ENCODE data around the gene PLEKHM1.
"Not testable (repeated sequence)": the region's sequence is repeated elsewhere in the genome, so short reads cannot be mapped to it uniquely, and the experiment has no call there.

Gene PLEKHM1

GRCh38 chr17:45490615-45491433 lies at the start of gene PLEKHM1:
Gene PLEKHM1 (minus strand): TSS chr17:45490721. CDS start chr17:45482484, 8,237 bp downstream.
- peak; percentile 64 to 76 for DNase-seq (ENCODE audit: low read depth in 2 of 2)

GRCh38 chr17:45538168-45538567 lies 47.6 kb upstream of the PLEKHM1 start:
- DNase-seq (ENCODE audit: low read depth in 2 of 2), result not testable (repeated sequence)

DNA sequence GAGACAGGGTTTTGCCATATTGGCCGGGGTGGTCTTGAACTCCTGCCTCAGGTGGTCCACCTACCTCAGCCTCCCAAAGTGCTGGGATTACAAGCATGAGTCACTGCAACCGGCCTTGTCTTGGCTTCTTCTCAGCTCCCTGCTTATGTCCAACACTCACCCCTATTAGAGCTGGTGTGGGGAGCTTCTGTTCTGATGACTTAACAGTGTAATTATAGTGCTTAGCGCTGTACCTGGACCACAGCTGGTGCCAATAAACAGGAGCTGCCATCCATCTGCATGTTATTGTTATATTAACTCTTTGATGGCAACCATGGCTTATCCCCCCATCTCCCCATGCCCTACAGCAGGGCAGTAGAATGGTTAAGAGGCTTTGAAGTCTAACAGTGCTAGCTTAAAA lies 15.6 kb upstream of the PLEKHM1 start:
- not testable (repeated sequence) for DNase-seq (ENCODE audit: low read depth in 2 of 2)

DNA sequence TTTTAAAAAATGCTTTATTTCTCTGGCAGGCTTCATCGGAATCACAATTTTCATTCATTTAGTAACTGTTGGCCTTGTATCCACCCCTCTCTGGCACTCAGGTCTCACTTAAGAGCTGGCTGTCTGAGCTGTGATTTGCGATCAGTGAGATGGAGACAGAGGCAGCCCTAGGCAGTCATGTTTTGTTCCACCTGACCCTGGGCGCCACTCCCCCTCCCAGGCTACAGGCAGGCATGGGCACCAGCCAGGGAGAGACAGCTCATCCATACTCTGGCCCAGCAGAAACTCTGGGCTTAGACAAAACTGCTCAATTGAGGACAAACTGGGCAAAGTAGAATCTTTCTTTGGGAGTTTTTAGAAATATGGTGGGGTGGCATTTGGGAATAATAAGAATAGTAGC lies 14.7 kb upstream of the PLEKHM1 start:
- not testable (repeated sequence) for DNase-seq (ENCODE audit: low read depth in 2 of 2)

GRCh38 chr17:45501092-45501707 lies 10.7 kb upstream of the PLEKHM1 start:
- DNase-seq (ENCODE audit: low read depth in 2 of 2), result not testable (repeated sequence)

DNA sequence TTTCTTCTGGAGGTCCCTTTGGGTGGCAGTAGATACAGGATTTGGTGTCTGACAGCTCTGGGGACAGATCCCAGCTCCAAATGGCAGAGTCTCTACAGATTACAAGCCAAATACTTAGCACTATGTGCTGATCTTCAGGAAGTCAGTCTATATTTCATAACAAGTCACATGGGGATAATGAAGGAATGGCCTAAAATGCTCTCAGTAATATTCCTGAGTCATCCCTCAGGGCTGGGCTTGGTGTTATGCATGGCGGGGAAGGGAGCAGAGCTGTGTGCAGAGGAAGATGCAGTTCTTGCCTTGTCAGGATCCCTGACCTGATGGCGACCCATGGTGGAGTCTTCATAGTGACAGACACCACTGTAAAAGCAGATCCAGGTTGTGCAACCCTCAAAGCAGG lies 10.0 kb upstream of the PLEKHM1 start:
- not testable (repeated sequence) for DNase-seq (ENCODE audit: low read depth in 2 of 2)

DNA sequence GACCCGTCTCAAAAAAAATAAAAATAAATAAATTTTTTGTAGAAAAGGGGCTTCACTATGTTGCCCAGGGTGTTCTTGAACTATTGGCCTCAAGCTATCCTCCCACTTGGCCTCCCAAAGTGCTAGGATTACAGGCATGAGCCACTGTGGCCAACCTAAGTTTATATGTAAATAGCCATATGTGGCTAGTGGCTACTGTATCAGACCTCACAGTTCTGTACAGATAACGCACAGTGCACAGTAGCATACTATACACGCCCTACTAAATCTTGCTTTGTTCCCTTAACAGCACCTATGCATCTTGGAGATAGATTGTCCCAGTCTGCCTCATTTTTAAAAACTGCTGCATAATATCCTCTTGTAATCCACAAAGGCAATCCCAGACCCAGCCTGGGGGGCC lies 8.7 kb upstream of the PLEKHM1 start:
- DNase-seq (ENCODE audit: low read depth in 2 of 2), result not testable (repeated sequence)

DNA sequence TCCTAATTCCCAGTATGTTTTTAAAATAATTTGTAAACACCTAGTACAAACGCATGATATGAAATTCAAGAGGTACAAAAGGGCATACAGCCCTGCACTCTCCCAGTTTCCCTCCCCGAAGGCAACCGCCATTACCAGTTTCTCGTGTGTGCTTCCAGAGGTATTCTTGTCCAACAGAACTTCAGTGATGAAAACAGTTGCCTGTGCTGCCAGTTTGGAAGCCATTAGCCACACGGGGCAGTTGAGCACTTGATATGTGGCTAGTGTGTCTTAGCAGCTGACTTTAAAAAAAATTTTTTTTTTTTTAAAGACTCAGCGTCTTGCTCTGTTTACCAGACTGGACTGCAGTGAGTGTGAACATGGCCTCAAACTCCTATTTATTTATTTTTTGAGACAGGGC lies 7.9 kb upstream of the PLEKHM1 start:
- not testable (repeated sequence) for DNase-seq (ENCODE audit: low read depth in 2 of 2)

DNA sequence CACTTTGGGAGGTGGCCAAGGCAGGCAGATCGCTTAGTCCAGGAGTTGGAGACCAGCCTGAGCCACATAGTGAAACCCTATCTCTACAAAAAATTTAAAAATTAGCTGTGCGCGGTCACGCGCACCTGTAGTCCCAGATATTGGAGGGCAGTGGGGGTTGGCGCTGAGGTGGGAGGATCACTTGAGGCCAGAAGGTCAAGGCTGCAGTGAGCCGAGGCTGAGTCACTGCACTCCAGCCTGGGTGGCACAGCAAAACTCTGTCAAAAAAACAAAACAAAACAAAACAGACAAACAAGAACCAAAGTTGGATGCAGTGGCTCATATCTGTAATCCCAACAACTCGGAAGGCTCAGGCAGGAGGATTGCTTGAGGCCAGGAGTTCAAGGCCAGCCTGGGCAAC lies 6.9 kb upstream of the PLEKHM1 start:
- not testable (repeated sequence) for DNase-seq (ENCODE audit: low read depth in 2 of 2)

GRCh38 chr17:45496507-45496906 lies 6.0 kb upstream of the PLEKHM1 start:
- not testable (repeated sequence) for DNase-seq (ENCODE audit: low read depth in 2 of 2)

DNA sequence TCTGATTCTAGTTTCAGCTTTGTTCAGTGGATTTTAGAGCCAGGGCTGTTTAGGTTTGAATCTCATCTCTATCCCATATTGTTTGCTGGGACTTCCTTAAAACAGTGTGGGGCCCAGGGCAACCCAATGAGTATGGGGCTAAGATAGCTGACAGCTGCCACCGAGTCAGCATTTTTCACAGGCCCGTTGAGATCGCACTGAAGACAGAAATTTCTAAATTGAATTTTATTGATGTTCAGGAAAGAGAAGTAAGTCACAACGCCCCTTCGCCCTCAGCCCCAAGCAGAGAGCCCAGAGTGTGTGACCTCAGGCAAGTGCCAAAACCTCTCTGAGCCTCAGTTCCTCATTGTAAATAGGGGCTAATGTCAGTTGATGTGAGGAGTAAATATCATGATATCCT lies 4.0 kb upstream of the PLEKHM1 start:
- DNase-seq (ENCODE audit: low read depth in 2 of 2), result not testable (repeated sequence)

DNA sequence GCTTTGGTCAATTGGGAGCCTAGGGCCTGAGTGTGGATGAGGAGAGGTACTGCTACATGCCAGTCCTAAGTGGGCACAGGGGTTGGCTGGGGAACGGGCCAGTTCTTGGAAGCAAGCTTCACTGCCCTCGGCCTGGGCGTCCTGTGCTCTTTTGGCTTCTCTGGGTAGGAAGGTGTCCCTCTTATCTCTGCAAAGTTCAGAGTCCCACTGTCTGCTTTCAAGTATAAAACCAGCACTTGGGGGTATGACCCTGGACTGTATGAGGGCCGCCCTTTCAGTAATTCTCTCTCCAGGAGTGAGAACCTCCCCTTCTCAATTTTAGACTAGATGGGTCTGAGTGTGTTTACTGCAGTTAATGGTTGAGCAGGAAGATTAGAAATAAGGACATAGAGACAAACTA lies 1.6 kb upstream of the PLEKHM1 start:
- not testable (repeated sequence) for DNase-seq (ENCODE audit: low read depth in 2 of 2)

DNA sequence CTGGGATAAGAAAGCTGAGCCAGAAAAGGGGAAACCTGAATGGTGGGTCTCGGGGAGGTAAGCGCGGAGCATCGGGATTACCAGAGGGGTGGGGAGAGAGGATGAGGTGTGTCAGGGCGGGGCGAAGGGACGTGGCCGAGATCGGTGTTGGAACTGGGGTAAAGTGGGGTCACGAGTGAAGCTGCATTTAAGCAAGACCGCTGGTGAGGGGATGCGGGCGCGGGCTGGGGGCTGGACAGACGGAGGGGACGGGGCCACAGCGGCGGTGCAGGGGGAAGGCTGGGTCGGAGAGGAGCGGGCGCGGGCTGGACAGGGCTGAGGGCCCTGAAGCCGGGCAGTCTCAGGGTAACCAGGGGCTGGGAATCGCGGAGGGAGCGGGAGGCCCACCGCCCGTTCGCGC lies 323 bp downstream of the PLEKHM1 start:
- DNase-seq (ENCODE audit: low read depth in 2 of 2), result peak in 1 of 2 donors; percentile 6

DNA sequence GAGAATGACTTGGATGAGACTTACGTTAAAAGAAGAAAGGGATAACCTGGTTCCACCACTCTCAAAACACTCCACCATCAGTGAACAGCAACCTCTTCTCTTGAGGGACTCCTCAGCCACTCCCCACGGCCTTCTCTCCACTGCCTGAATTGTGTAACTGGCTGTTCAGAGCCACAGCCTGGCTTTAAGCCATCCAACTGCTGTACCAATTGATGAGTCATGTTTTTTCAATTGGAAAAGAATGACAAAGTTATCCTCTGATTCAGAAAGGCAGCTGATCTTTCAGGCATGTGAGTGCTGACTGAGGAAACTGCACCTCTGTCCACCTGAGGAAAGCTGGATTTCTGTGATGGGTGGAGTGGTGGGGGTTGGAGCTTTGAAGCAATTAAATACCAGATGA lies 2.8 kb downstream of the PLEKHM1 start:
- not testable (repeated sequence) for DNase-seq (ENCODE audit: low read depth in 2 of 2)

- not testable (repeated sequence) for DNase-seq (ENCODE audit: low read depth in 2 of 2)
Measured at GRCh38 chr17:45483591-45484216, 6.8 kb downstream of the PLEKHM1 start.

GRCh38 chr17:45483177-45483576 lies 7.3 kb downstream of the PLEKHM1 start:
- not testable (repeated sequence) for DNase-seq (ENCODE audit: low read depth in 2 of 2)

DNA sequence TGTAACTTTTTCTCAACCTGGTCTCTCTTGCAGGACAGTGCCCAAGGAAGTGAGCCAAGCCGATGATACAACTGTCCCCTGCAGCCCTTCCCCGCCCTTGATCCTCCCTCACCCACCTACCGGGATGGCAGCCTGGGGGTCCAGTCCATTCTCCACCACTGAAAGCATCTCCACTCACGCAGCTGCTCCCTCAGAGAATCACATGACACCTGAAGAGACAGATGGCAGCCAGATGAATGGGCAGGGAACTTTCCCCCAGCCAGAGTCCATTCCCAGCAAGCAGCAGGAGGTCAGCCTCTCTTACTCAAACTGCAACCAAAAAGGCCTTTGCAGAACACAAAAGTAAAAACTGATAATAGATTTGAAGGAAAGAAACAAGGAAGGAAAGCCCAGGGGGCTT lies 8.2 kb downstream of the PLEKHM1 start:
- DNase-seq (ENCODE audit: low read depth in 2 of 2), result not testable (repeated sequence)

- DNase-seq (ENCODE audit: low read depth in 2 of 2), result not testable (repeated sequence)
Measured at GRCh38 chr17:45475436-45475835, 15.1 kb downstream of the PLEKHM1 start.

GRCh38 chr17:45472249-45472648 lies 18.3 kb downstream of the PLEKHM1 start:
- not testable (repeated sequence) for DNase-seq (ENCODE audit: low read depth in 2 of 2)

GRCh38 chr17:45469204-45469563 lies 21.3 kb downstream of the PLEKHM1 start:
- DNase-seq (ENCODE audit: low read depth in 2 of 2), result not testable (repeated sequence)

GRCh38 chr17:45468293-45469203 lies 22.0 kb downstream of the PLEKHM1 start:
- not testable (repeated sequence) for DNase-seq (ENCODE audit: low read depth in 2 of 2)

Data from activated CD4-positive, alpha-beta T cell treated with anti-CD3 and anti-CD28 coated beads for 24 hours (primary cell).